Measurements from ENCODE around the gene GHRH.

DNA sequence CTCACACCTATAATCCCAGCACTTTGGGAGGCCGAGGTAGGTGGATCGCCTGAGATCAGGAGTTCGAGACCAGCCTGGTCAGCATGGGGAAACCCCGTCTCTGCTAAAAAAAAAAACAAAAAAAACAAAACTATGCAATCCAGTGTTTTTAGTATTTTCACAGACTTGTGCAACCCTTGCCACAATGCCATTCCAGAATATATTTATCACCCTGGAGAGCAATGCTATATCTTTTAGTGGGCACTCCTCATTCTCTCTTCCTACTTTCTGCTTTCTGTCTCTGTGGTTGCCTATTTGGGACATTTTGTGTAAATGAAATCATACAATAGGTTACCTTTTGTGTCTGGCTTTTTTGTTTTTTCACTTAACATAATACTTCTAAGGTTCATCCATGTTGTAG is 43.2 kb downstream of the GHRH start:
- TF ChIP-seq RAD21 (IDR thresholded peaks at IDR 0.05; ENCODE audit: low read length), result no peak
- TF ChIP-seq CEBPB (IDR thresholded peaks at IDR 0.05; ENCODE audit: low read depth, low read length), result no peak
- TF ChIP-seq, protein P1, sequence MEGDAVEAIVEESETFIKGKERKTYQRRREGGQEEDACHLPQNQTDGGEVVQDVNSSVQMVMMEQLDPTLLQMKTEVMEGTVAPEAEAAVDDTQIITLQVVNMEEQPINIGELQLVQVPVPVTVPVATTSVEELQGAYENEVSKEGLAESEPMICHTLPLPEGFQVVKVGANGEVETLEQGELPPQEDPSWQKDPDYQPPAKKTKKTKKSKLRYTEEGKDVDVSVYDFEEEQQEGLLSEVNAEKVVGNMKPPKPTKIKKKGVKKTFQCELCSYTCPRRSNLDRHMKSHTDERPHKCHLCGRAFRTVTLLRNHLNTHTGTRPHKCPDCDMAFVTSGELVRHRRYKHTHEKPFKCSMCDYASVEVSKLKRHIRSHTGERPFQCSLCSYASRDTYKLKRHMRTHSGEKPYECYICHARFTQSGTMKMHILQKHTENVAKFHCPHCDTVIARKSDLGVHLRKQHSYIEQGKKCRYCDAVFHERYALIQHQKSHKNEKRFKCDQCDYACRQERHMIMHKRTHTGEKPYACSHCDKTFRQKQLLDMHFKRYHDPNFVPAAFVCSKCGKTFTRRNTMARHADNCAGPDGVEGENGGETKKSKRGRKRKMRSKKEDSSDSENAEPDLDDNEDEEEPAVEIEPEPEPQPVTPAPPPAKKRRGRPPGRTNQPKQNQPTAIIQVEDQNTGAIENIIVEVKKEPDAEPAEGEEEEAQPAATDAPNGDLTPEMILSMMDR (conservative IDR thresholded peaks at IDR 0.05; ENCODE audit: low read depth, low read length), result no peak
- TF ChIP-seq MAZ (IDR thresholded peaks at IDR 0.05; ENCODE audit: borderline replicate concordance, low read depth, low read length), result no peak
- no peak for TF ChIP-seq POLR2A (IDR thresholded peaks at IDR 0.05; ENCODE audit: low read depth, low read length)
- TF ChIP-seq RFX5 (IDR thresholded peaks at IDR 0.05; ENCODE audit: low read depth, low read length), result no peak

Data from IMR-90 (cell line).